CD14-positive monocyte (primary cell): ENCODE data around the gene TXNDC9. TPM values are rescaled to one million over a fixed set of nuclear protein-coding genes. Genes with fewer than 3 reads are reported as not detected.
A peak's percentile ranks its signal among the peaks of the same experiment; 100 is the strongest.

Experiments
- DNase-seq, 3 donors: peaks; one replicate each; pipeline ENCODE4 v3.0.0-alpha.2; 2011 to 2022
- H2AFZ ChIP-seq: 2 replicates; pipeline ENCODE4 v1.6.0; 2012; ENCODE audit warnings: mild to moderate bottlenecking, low read depth, low read length, inconsistent platforms; ENCODE audit not compliant: insufficient read depth, poor library complexity, severe bottlenecking
- H3K27ac ChIP-seq, 2 donors: 1 replicate in 1 of 2; 2 replicates in 1 of 2; pipeline ENCODE4 v1.5.1; 2012 to 2013; ENCODE audit warnings: low read length in 2 of 2, control low read depth in 1 of 2, inconsistent platforms in 1 of 2, low read depth in 1 of 2, mild to moderate bottlenecking in 1 of 2
- H3K27me3 ChIP-seq, 2 donors: one replicate each; pipeline versions ENCODE4 v1.6.0 to v1.6.1; 2011 to 2013; ENCODE audit warnings: low read length in 2 of 2; ENCODE audit not compliant: control insufficient read depth in 2 of 2, insufficient read depth in 2 of 2
- H3K36me3 ChIP-seq, 2 donors: replicated peaks in 1 of 2; 1 replicate in 1 of 2; 2 replicates in 1 of 2; pipeline versions ENCODE4 v1.5.1 to v1.6.1; 2012 to 2013; ENCODE audit warnings: low read length in 2 of 2, control low read depth in 1 of 2, inconsistent platforms in 1 of 2, mild to moderate bottlenecking in 1 of 2; ENCODE audit not compliant: insufficient read depth in 2 of 2, control insufficient read depth in 1 of 2
- H3K4me1 ChIP-seq, 2 donors: 1 replicate in 1 of 2; 2 replicates in 1 of 2; pipeline versions ENCODE4 v1.5.1 to v1.6.1; 2012 to 2013; ENCODE audit warnings: low read length in 2 of 2, control low read depth in 1 of 2, inconsistent platforms in 1 of 2, mild to moderate bottlenecking in 1 of 2, moderate library complexity in 1 of 2; ENCODE audit not compliant: insufficient read depth in 2 of 2, control insufficient read depth in 1 of 2
- H3K4me2 ChIP-seq: replicated peaks from 2 replicates; pipeline ENCODE3; 2012; ENCODE audit warnings: low read length, moderate library complexity, mild to moderate bottlenecking; ENCODE audit not compliant: poor library complexity, severe bottlenecking; ENCODE audit errors: extremely low read depth
- H3K4me3 ChIP-seq, 3 experiments: fragments of 200-600 bp in 1 of 3; sonication (generic) in 1 of 3; replicated peaks in 1 of 3; 1 replicate in 2 of 3; 2 replicates in 1 of 3; pipeline ENCODE4 v1.5.1; 2011 to 2013; ENCODE audit warnings: low read length in 3 of 3, mild to moderate bottlenecking in 3 of 3, control low read depth in 2 of 3, low read depth in 2 of 3, inconsistent platforms in 1 of 3, moderate library complexity in 1 of 3
- H3K79me2 ChIP-seq: 2 replicates; pipeline ENCODE4 v1.6.0; 2012; ENCODE audit warnings: mild to moderate bottlenecking, control low read depth, inconsistent platforms, low read length, moderate library complexity; ENCODE audit not compliant: insufficient read depth
- H3K9ac ChIP-seq: 2 replicates; pipeline ENCODE4 v1.6.0; 2017; ENCODE audit warnings: low read length, mild to moderate bottlenecking; ENCODE audit not compliant: insufficient read depth, poor library complexity, severe bottlenecking
- H3K9me3 ChIP-seq, 2 donors: replicated peaks in 1 of 2; 1 replicate in 1 of 2; 2 replicates in 1 of 2; pipeline versions ENCODE4 v1.5.1 to v1.6.1; 2012 to 2013; ENCODE audit warnings: low read length in 2 of 2, control low read depth in 1 of 2; ENCODE audit not compliant: control insufficient read depth in 1 of 2, insufficient read depth in 1 of 2
- H4K20me1 ChIP-seq: 2 replicates; pipeline ENCODE4 v1.6.0; 2012; ENCODE audit warnings: mild to moderate bottlenecking, low read length, control low read depth, moderate library complexity; ENCODE audit not compliant: insufficient read depth
- H3K27ac Mint-ChIP-seq, 7 donors: one replicate each; pipeline ENCODE4 v1.8.0; 2020; ENCODE audit warnings: mild to moderate bottlenecking in 7 of 7, mixed read lengths in 7 of 7, moderate library complexity in 6 of 7, inconsistent platforms in 2 of 7
- H3K27me3 Mint-ChIP-seq, 3 donors: one replicate each; pipeline ENCODE4 v1.8.0; 2021 to 2022; ENCODE audit warnings: low read depth in 3 of 3, mild to moderate bottlenecking in 3 of 3, mixed read lengths in 3 of 3, moderate library complexity in 3 of 3, inconsistent platforms in 1 of 3
- H3K36me3 Mint-ChIP-seq, 2 donors: one replicate each; pipeline ENCODE4 v1.8.0; 2020; ENCODE audit warnings: mixed read lengths in 2 of 2, inconsistent platforms in 1 of 2, mild to moderate bottlenecking in 1 of 2
- H3K4me1 Mint-ChIP-seq: one replicate; pipeline ENCODE4 v1.8.0; 2020; ENCODE audit warnings: mild to moderate bottlenecking, mixed read lengths
- H3K4me3 Mint-ChIP-seq, 2 donors: one replicate each; pipeline ENCODE4 v1.8.0; 2020; ENCODE audit warnings: mild to moderate bottlenecking in 2 of 2, mixed read lengths in 2 of 2, moderate library complexity in 1 of 2
- H3K9me3 Mint-ChIP-seq, 7 donors: one replicate each; pipeline ENCODE4 v1.8.0; 2020 to 2022; ENCODE audit warnings: mixed read lengths in 7 of 7, mild to moderate bottlenecking in 6 of 7, moderate library complexity in 6 of 7, inconsistent platforms in 2 of 7
- CTCF ChIP-seq: fragments of 200-600 bp; IDR thresholded peaks from one replicate; pipeline ENCODE4 v1.8.0; 2022; ENCODE audit warnings: antibody characterized with exemption, mild to moderate bottlenecking
- WGBS: methylation state at CpG from one replicate; pipeline ENCODE4 v1.1.5; 2013; ENCODE audit warnings: missing lambda C conversion rate; ENCODE audit not compliant: insufficient coverage; 5-methylcytosine and 5-hydroxymethylcytosine counted together
- intact Hi-C, 2 donors: fragments of 100-400 bp; cut with micrococcal nuclease; formaldehyde crosslinking; loops; one replicate each; pipeline versions ENCODE4 v1.15.0 to v1.15.1; 2023
- polyA plus RNA-seq, 3 donors: library from polyadenylated mRNA; depleted of rRNA in 1 of 3; unstranded in 2 of 3; stranded (reverse) in 1 of 3; fragments of 300-500 nt in 2 of 3; fragments of >200 nt in 1 of 3; fragmentation: Illumina TruSeq in 2 of 3; gene quantifications; 1 replicate in 2 of 3; 2 replicates in 1 of 3; pipeline ENCODE4 v1.2.3, GENCODE V29; 2012 to 2021

TXNDC9 gene
- polyA plus RNA-seq, 3 donors = 8.8 to 45.6 (median 40.3) TPM

GRCh38 chr2:99354070-99354469 lies 17.9 kb upstream of the TXNDC9 start:
- no peak for TF ChIP-seq CTCF
- intact Hi-C loops = no loop called here
- H3K4me3 Mint-ChIP-seq = no peak overlapping the region

GRCh38 chr2:99350194-99350593 lies 14.1 kb upstream of the TXNDC9 start:
- Histone ChIP-seq H3K27ac (no peak overlapping the region), H3K4me2 (no peak overlapping the region), H3K9me3 (no peaks in the 10 kb centered on the region), H3K4me3 (no peak overlapping the region), H3K9ac (no peak overlapping the region), H4K20me1 (peaks cover 31% of the 10 kb centered on the region), H3K36me3 (no peaks in the 10 kb centered on the region), H2AFZ (no peak overlapping the region), H3K79me2 (peaks cover 92% of the 10 kb centered on the region), H3K4me1 (peaks cover 0 to 4% of the 10 kb centered on the region in 2 donors), H3K27me3 (no peaks in the 10 kb centered on the region)
- TF ChIP-seq CTCF = no peak
- Mint-ChIP-seq H3K36me3 (peaks cover 0 to 3% of the 10 kb centered on the region in 2 donors), H3K27me3 (no peaks in the 10 kb centered on the region), H3K27ac (peak overlapping the region in 1 of 7 donors; percentile 12), H3K9me3 (no peaks in the 10 kb centered on the region), H3K4me3 (no peak overlapping the region), H3K4me1 (peaks cover 12% of the 10 kb centered on the region)
- DNase-seq = no peak
- intact Hi-C loops = no loop called here

More at GRCh38 chr2:99354070-99354469, 17.9 kb upstream of the TXNDC9 start:
- no CpG with 5 or more reads among the region's 1 CpG for WGBS
- Histone ChIP-seq H3K27me3 (no peaks in the 10 kb centered on the region), H3K4me3 (no peak overlapping the region), H3K27ac (no peak overlapping the region), H4K20me1 (peaks cover 49% of the 10 kb centered on the region), H3K4me1 (peaks cover 0 to 4% of the 10 kb centered on the region in 2 donors), H3K4me2 (no peak overlapping the region), H2AFZ (no peak overlapping the region), H3K9me3 (no peaks in the 10 kb centered on the region), H3K36me3 (peaks cover 0 to 4% of the 10 kb centered on the region in 2 donors), H3K79me2 (peaks cover 92% of the 10 kb centered on the region), H3K9ac (no peak overlapping the region)
- Mint-ChIP-seq H3K9me3 (no peaks in the 10 kb centered on the region), H3K4me1 (peaks cover 9% of the 10 kb centered on the region), H3K36me3 (peaks cover 5 to 7% of the 10 kb centered on the region in 2 donors), H3K27ac (no peak overlapping the region), H3K27me3 (no peaks in the 10 kb centered on the region)
- no peak for DNase-seq
